GM19328 (cell line): ENCODE data around the gene DAP.

Source experiments
- ATAC-seq: cut with Tn5 transposase; IDR thresholded peaks from one replicate; pipeline ENCODE4 v1.9.1; 2021; ENCODE audit warnings: mild to moderate bottlenecking, moderate library complexity; ENCODE audit not compliant: unreplicated experiment

DAP gene

DNA sequence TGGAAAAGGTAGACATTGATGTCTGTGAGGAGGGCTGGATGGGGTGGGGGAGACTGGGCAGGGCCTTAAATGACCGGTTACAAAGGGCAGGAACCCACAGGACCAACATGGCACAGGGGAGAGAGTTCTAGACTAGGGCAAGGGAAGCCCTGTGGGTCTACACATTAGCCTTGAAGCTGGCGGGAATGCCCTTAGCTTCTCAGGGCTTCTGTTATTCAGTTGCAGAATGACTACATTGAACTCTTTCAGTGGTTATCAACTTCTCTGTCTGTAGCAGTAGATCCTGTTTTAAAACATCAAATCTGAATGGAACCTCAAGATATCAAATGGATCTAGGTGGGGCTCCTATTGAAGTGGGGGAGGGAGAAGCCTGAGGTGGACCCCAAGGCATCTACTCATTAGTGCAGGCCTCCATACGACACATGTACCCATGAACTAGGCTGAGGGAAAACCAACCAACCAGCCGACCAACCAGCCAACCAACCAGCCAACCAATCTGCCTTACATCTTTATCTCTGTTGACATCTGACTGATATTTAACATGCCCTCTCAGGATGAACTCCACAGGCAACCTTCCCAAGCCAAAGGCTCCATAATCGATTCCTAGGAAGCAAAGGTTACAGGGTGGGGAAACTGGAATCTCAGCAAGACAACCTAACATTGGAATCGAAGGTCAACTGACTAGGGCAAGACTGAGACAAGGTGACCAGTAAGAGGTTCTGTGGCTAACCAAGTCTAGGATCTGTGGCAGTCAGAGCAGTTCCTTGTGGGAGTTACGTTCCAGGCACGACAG is 48.3 kb downstream of the DAP start:
- ATAC-seq = no peak

- ATAC-seq = no peak
These were observed 49.5 kb downstream of the DAP start for GRCh38 chr5:10711562-10711961.

DNA sequence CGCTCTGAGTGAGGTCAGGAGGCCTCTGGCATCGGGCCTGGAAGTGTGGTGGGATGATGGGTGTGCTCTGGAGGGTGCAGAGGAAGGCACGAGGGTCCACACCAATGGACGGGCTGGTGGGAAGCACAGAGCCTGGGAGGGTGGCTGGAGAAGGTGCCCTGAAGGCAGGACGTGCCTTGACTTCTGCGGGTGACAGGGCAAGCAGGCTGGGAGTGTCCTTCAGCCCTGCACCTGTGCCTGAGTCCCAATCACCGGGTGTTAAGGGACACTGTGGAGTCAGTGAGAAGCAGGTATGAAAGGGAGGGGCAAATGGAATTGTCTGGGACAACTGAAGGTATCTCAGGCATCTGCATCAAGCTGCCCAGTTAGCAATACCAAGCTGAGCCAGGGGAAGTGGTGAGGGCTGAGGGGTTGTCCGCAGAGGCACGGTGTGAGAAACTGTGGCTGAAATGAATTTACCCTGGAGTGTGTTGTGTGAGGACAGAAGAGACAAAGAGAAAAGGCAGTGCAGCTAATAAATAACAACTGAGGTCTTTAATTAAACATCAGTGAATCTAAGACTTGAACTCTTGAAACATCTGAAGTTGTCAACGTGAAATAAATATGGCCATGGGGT is 50.4 kb downstream of the DAP start:
- no peak for ATAC-seq

DNA sequence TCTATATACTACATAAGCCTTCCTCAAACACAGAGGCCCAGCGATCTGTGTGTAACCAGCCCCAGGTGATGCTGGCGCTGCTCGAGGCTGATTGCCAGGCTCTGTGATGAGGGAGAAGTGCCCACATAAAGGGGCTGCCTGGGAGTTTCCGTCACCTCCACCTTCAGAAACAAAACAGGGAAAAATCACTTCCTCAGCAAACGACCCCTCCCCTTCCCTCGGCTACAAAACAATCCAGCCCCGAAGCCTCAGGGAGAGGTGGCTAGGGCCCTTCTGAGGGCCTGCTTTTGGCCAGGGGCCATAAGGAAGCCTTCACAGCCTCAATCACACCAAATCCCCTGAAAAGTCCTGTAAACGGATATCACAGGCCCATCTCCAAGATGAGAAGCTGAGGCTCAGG is 51.1 kb downstream of the DAP start:
- no peak for ATAC-seq

- ATAC-seq = no peak
These were observed 51.6 kb downstream of the DAP start for GRCh38 chr5:10709409-10709808.

- no peak for ATAC-seq
These were observed 52.7 kb downstream of the DAP start for GRCh38 chr5:10708189-10708944.

GRCh38 chr5:10707198-10708142 is 53.6 kb downstream of the DAP start:
- ATAC-seq = no peak

DNA sequence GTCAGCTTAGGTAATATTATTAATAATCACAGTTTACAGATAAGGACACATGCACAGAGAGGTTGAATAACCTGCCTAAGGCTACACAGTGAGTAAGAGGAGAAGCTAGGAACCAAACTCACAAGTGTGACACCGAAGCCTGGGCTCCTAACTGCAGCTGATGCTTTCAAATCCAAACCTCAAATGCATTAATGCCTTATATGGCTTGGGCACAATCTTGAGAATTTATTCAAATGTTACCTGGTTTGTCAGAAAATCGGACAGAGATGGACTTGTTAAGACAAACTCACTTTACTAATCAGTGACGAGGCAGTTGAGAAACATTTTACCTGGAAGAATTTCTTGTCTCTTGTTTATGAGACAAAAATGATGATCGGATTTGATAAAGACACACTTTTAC is 54.7 kb downstream of the DAP start:
- no peak for ATAC-seq

DNA sequence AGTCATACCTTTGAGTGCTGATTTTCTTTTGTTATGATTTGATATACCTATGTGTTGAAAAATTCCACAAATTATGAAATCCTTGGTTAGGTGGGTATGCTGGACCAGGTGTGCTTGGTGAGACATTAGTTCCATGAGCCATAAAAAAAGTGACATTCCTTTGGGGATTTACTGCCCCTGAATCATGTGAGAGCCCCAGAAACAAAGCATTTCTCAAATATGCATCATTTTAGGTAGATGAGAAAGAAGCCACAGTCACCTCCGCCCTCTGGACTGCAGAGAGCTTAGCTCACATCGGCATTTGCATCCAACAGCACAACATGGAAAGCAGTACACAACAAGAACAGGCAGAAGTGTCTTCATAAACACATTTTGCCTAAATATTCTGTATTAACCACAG is 55.3 kb downstream of the DAP start:
- ATAC-seq = no peak

- no peak for ATAC-seq
These were observed 55.9 kb downstream of the DAP start for GRCh38 chr5:10704949-10705621.

DNA sequence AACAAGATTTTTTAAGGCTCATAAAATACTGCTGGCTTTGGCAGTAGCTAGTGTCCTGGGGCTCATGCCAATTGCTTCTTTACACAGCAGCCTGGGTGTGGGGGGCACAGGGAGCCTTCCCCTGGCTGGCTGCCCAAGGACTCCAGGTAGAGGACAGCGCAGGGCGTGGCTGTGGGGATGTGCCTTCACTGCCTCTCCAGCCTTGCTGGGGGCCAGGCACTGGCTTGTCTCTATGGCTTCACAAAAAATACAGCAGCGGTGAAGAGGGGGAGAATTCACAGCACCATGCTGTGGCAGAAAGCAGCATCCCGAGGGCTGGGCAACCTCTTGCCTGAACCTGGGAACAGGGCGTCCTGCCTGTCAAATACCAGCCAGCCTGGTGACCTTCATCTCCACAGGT is 57.4 kb downstream of the DAP start:
- no peak for ATAC-seq

DNA sequence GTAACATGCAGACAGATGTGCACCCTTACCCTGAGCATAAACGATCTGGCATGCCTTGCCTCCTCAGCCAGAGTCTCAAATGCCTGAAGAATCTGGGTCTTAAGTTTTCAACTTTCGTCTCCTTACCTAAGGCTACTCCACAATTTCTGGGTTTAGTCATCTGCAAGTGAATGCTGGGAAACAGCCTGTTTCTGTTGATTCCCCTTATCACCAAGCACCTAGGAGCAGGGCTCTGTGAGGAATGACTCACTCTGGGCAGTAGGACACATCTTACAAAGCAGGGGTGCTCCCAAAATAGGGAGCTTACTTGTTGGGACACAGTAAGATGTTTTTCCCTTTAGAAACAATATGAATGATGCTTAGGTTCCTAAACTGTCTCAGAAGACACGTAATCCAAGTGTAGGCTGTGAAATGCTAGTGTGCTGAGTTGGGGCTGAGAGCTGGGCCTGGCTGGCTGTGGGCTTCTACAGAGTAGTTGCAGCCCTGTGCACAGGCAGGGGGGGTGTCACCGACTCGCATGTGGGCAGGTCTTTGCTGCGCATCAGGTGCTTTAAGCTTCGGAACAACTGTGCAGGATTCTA is 58.0 kb downstream of the DAP start:
- no peak for ATAC-seq

GRCh38 chr5:10702040-10702629 is 58.9 kb downstream of the DAP start:
- ATAC-seq = no peak

DNA sequence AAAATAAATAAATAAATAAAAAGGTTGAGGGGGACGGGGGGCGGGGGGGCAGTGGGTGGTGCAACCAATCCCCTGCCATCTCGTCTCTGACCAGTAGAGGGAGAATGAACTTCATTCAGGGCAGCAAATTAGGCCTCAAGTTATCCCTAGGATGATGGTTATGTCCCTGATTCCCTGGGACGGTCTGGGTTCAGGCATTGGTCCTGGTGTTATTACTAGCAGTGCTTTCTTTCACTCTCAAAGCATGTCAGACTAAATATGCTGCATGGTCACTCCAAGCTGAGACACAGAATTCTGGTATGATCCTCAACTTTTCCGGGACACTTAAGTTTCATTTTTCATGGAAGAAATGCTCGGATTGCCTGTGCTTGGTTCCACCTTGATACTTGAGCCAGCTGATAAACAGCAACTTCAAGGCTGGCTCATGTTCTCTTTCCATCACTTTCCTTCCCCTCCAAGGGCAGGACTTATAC is 59.4 kb downstream of the DAP start:
- ATAC-seq = no peak

- ATAC-seq = peak; percentile 1
These were observed 60.5 kb downstream of the DAP start for GRCh38 chr5:10700516-10700915.

DNA sequence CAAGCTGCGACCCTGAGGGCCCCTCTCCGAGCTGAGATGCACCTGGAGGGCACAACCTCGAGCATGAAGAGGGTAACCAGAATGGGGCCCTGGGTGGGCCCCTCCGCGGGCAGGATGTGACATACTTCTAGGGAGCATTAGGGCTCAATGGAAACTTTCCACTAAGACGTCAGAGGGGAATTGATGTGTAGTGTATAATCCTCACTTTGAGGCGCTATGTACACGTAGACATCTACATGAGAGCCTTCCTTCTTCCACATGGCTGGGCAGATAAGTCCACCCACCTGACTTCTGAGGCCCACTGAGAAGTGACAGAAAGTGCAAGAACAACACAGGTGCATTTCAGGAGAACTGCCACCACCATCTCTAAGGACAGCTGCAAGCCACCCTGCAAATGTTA is 61.0 kb downstream of the DAP start:
- ATAC-seq = peak; percentile 65

- ATAC-seq = peak; percentile 42
These were observed 61.7 kb downstream of the DAP start for GRCh38 chr5:10699281-10699874.

DNA sequence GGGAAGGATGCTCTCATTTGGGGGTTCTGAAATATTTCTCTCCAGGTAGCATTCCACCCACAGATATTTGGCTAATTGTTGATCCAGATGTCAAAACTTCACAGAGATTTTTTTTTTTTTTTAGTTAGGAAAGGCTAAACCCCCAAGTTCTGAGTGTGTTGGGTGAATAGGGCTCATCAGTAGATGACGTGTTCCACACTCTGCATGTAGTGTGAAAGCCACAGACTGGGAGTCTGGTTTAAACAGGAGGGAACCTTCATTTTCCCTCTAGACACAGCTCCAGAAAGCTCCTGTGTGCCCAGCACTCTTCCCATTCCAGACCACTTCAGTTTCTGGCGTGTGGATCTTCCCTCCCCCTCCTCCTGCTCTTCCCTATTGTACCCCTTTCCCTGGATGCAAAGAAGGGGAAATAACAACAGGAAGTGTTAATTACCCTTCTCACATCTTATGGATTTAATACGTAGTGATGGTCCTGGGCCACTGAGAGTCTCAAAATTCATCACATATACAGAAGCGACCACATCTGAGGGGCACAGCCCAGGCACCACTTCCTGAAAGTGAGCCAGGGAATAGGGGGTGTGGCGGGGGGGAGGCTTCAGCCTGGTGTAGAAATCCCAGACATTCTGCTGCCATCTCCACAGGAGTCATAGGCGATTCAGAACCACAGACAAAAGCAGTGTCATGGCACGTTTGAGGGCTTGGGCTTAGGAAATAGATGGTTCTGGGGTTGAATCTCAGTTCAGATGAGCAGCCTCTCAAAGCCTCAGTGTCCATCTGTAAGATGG is 65.1 kb downstream of the DAP start:
- no peak for ATAC-seq
